Breast epithelium (tissue), 3 donors: Measurements from ENCODE around the gene C12orf42.

Experiments used
- POLR2A ChIP-seq: fragments of 450-650 bp; IDR thresholded peaks from one replicate; pipeline ENCODE4 v1.6.1; 2016; ENCODE audit warnings: antibody characterized with exemption, mild to moderate bottlenecking, moderate library complexity
- TF ChIP-seq, protein P1 (sequence below), 3 donors: fragments of 450-650 bp; IDR thresholded peaks; one replicate each; pipeline ENCODE4 v1.5.1; 2016 to 2017; ENCODE audit warnings: antibody characterized with exemption in 3 of 3, mild to moderate bottlenecking in 3 of 3, moderate library complexity in 3 of 3

DNA sequence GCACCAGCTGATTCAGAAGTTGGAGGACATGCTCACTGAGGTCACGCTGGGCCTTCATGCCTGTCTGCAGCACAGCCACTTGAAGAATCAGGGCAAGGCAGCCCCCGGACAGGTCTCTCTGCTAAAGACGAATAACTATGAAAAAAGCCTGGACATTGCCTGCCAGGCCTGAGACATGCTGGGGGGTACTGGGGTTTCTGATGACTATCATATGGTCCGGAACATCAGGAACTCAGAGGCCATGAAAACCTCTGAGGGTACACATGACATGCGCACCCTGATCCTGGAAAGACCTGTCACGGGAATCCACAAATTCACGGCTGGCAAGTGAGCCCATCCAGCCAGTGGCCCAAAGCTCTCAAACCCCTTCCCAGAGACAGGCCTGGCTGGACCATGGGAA, 8.8 kb upstream of the C12orf42 start:
- TF ChIP-seq, protein P1, sequence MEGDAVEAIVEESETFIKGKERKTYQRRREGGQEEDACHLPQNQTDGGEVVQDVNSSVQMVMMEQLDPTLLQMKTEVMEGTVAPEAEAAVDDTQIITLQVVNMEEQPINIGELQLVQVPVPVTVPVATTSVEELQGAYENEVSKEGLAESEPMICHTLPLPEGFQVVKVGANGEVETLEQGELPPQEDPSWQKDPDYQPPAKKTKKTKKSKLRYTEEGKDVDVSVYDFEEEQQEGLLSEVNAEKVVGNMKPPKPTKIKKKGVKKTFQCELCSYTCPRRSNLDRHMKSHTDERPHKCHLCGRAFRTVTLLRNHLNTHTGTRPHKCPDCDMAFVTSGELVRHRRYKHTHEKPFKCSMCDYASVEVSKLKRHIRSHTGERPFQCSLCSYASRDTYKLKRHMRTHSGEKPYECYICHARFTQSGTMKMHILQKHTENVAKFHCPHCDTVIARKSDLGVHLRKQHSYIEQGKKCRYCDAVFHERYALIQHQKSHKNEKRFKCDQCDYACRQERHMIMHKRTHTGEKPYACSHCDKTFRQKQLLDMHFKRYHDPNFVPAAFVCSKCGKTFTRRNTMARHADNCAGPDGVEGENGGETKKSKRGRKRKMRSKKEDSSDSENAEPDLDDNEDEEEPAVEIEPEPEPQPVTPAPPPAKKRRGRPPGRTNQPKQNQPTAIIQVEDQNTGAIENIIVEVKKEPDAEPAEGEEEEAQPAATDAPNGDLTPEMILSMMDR (IDR thresholded peaks at IDR 0.05) = no peak
- TF ChIP-seq POLR2A = no peak
